ENCODE results near the gene APBA3.

GRCh38 chr19:3778899-3779723, 17.6 kb upstream of the APBA3 start:
- TF ChIP-seq, protein P1, sequence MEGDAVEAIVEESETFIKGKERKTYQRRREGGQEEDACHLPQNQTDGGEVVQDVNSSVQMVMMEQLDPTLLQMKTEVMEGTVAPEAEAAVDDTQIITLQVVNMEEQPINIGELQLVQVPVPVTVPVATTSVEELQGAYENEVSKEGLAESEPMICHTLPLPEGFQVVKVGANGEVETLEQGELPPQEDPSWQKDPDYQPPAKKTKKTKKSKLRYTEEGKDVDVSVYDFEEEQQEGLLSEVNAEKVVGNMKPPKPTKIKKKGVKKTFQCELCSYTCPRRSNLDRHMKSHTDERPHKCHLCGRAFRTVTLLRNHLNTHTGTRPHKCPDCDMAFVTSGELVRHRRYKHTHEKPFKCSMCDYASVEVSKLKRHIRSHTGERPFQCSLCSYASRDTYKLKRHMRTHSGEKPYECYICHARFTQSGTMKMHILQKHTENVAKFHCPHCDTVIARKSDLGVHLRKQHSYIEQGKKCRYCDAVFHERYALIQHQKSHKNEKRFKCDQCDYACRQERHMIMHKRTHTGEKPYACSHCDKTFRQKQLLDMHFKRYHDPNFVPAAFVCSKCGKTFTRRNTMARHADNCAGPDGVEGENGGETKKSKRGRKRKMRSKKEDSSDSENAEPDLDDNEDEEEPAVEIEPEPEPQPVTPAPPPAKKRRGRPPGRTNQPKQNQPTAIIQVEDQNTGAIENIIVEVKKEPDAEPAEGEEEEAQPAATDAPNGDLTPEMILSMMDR (IDR thresholded peaks at IDR 0.05; ENCODE audit: low read depth, low read length): no peak
- no peak for TF ChIP-seq POLR2A (IDR thresholded peaks at IDR 0.05; ENCODE audit: extremely low read depth, insufficient read length)
- TF ChIP-seq, protein P2, sequence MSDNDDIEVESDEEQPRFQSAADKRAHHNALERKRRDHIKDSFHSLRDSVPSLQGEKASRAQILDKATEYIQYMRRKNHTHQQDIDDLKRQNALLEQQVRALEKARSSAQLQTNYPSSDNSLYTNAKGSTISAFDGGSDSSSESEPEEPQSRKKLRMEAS (IDR thresholded peaks at IDR 0.05; ENCODE audit: low read depth, low read length): no peak

Data from NB4 (cell line).